T-helper 1 cell treated with Interleukin-12 subunit alpha and Interleukin-12 subunit beta and Interleukin-4 antibody, amounts not matched to agents 30 ng/mL and 1 ng/mL, for 36 hours (primary cell): Measurements from ENCODE around the gene VSNL1. TPM values are rescaled to one million over a fixed set of nuclear protein-coding genes. Genes with fewer than 3 reads are reported as not detected.

Source experiments
- intact Hi-C: fragments of 100-400 bp; cut with micrococcal nuclease; formaldehyde crosslinking; loops from one replicate; pipeline ENCODE4 v1.15.1; 2024
- total RNA-seq: library from RNA; stranded (reverse); gene quantifications from 2 replicates; pipeline ENCODE4 v1.2.3, GENCODE V29; 2022

Gene VSNL1
- total RNA-seq, 1 donor from 2014 or later, result not detected

GRCh38 chr2:17610521-17610920, 70.0 kb downstream of the VSNL1 start:
- intact Hi-C loops, result no loop called here

- intact Hi-C loops, result no loop called here
Observed at GRCh38 chr2:17611036-17611435, 70.5 kb downstream of the VSNL1 start.

- intact Hi-C loops, result no loop called here
Observed at GRCh38 chr2:17614174-17614930, 73.9 kb downstream of the VSNL1 start.

- intact Hi-C loops, result no loop called here
Observed at GRCh38 chr2:17615147-17615546, 74.7 kb downstream of the VSNL1 start.

GRCh38 chr2:17615728-17616351, 75.3 kb downstream of the VSNL1 start:
- intact Hi-C loops, result no loop called here

- intact Hi-C loops, result no loop called here
Observed at GRCh38 chr2:17616405-17616804, 75.9 kb downstream of the VSNL1 start.

- intact Hi-C loops, result no loop called here
Observed at GRCh38 chr2:17617516-17617915, 77.0 kb downstream of the VSNL1 start.

GRCh38 chr2:17617955-17618354, 77.5 kb downstream of the VSNL1 start:
- intact Hi-C loops, result no loop called here

- intact Hi-C loops, result no loop called here
Observed at GRCh38 chr2:17620280-17620679, 79.8 kb downstream of the VSNL1 start.

GRCh38 chr2:17620841-17621240, 80.3 kb downstream of the VSNL1 start:
- intact Hi-C loops, result no loop called here

- intact Hi-C loops, result no loop called here
Observed at GRCh38 chr2:17621781-17622180, 81.3 kb downstream of the VSNL1 start.

- intact Hi-C loops, result no loop called here
Observed at GRCh38 chr2:17625446-17625845, 85.0 kb downstream of the VSNL1 start.

GRCh38 chr2:17626986-17627385, 86.5 kb downstream of the VSNL1 start:
- intact Hi-C loops, result no loop called here

- intact Hi-C loops, result no loop called here
Observed at GRCh38 chr2:17627434-17627833, 86.9 kb downstream of the VSNL1 start.

- intact Hi-C loops, result no loop called here
Observed at GRCh38 chr2:17628349-17629261, 88.1 kb downstream of the VSNL1 start.

GRCh38 chr2:17630089-17630488, 89.6 kb downstream of the VSNL1 start:
- intact Hi-C loops, result no loop called here

GRCh38 chr2:17634997-17635396, 94.5 kb downstream of the VSNL1 start:
- intact Hi-C loops, result no loop called here

- intact Hi-C loops, result no loop called here
Observed at GRCh38 chr2:17636257-17636656, 95.8 kb downstream of the VSNL1 start.

GRCh38 chr2:17637131-17637906, 96.8 kb downstream of the VSNL1 start:
- intact Hi-C loops, result no loop called here

- intact Hi-C loops, result no loop called here
Observed at GRCh38 chr2:17638196-17638743, 97.8 kb downstream of the VSNL1 start.

GRCh38 chr2:17640406-17640805, 99.9 kb downstream of the VSNL1 start:
- intact Hi-C loops, result no loop called here
